ENCODE results near the gene ACTN1.
"Not testable (repeated sequence)": the region's sequence is repeated elsewhere in the genome, so short reads cannot be mapped to it uniquely, and the experiment has no call there.

ACTN1 gene

DNA sequence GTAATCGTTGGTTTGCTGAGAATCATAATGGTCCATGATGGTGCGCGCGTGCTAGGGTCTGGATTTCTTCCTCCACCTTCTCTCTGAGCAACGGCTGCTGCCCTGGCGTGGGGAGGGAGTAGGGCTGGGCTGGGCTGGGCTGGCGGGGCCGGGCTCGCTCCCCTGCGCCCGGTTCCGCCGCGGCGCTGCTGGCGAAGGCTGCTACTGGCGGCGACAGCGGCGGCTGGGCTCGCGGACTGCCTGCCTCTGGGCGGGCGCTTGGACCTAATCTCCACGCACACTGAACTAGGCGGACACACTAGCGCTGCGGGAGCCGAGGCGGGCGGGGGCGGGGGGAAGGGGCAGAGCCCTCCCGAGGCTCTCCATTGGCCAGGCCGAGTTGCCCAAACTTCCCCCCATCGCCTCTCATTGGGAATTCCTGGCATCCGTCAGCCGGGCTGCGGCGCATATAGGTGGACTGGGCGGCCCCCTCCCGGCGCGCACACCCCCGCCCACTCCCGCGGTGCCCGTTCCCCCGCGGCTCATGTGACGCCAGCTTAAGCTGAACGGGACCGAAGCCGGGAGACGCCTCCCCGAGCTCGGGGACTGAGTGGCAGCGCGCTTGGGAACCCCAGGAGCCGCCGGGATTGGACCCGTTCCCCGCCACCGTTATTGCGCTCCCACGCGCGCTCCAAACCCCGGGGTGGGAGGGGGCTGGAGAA is at the start of gene ACTN1:
Gene ACTN1, minus strand, starts transcription at position 282 of the 701 bp plus-strand sequence. Its CDS starts 246 bp downstream, at position 36.
- H3K9me2 ChIP-seq (ENCODE audit: low read depth, low read length) = no peaks in the 10 kb centered on the region
- peak within 1 kb of the TSS; percentile 42 for H3K4me3 ChIP-seq (ENCODE audit: low read depth, low read length, poor library complexity, severe bottlenecking)
- peak within 1 kb of the TSS; percentile 36; the same call in 1 of the 2 replicates for H3K4me2 ChIP-seq (ENCODE audit: low read length)
- no peak within 1 kb of the TSS for H2AFZ ChIP-seq (ENCODE audit: low read length)
- no peak for TF ChIP-seq EZH2 (IDR thresholded peaks at IDR 0.05; ENCODE audit: borderline replicate concordance, low read length)
- TF ChIP-seq, protein P1, sequence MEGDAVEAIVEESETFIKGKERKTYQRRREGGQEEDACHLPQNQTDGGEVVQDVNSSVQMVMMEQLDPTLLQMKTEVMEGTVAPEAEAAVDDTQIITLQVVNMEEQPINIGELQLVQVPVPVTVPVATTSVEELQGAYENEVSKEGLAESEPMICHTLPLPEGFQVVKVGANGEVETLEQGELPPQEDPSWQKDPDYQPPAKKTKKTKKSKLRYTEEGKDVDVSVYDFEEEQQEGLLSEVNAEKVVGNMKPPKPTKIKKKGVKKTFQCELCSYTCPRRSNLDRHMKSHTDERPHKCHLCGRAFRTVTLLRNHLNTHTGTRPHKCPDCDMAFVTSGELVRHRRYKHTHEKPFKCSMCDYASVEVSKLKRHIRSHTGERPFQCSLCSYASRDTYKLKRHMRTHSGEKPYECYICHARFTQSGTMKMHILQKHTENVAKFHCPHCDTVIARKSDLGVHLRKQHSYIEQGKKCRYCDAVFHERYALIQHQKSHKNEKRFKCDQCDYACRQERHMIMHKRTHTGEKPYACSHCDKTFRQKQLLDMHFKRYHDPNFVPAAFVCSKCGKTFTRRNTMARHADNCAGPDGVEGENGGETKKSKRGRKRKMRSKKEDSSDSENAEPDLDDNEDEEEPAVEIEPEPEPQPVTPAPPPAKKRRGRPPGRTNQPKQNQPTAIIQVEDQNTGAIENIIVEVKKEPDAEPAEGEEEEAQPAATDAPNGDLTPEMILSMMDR (IDR thresholded peaks at IDR 0.05; ENCODE audit: low read length) = no peak
- H3K27ac ChIP-seq (ENCODE audit: low read depth, low read length, poor library complexity, severe bottlenecking) = no peak within 1 kb of the TSS
- H3K4me1 ChIP-seq (ENCODE audit: insufficient read depth, low read length, severe bottlenecking) = no peaks in the 10 kb centered on the region
- no peak within 1 kb of the TSS for H3K9ac ChIP-seq (ENCODE audit: low read length)
- no peaks in the 10 kb centered on the region for H4K20me1 ChIP-seq (ENCODE audit: insufficient read depth, low read length)
- no peaks in the 10 kb centered on the region for H3K9me3 ChIP-seq (ENCODE audit: low read length)
- H3K79me2 ChIP-seq (ENCODE audit: insufficient read depth, low read length) = no peaks in the 10 kb centered on the region
- H3K27me3 ChIP-seq (ENCODE audit: insufficient read depth, low read length) = peaks cover 10% of the 10 kb centered on the region
- H3K36me3 ChIP-seq (ENCODE audit: insufficient read depth, low read length) = no peaks in the 10 kb centered on the region
- no peaks in the 10 kb centered on the region for H3F3A ChIP-seq (ENCODE audit: insufficient read depth, low read length)

DNA sequence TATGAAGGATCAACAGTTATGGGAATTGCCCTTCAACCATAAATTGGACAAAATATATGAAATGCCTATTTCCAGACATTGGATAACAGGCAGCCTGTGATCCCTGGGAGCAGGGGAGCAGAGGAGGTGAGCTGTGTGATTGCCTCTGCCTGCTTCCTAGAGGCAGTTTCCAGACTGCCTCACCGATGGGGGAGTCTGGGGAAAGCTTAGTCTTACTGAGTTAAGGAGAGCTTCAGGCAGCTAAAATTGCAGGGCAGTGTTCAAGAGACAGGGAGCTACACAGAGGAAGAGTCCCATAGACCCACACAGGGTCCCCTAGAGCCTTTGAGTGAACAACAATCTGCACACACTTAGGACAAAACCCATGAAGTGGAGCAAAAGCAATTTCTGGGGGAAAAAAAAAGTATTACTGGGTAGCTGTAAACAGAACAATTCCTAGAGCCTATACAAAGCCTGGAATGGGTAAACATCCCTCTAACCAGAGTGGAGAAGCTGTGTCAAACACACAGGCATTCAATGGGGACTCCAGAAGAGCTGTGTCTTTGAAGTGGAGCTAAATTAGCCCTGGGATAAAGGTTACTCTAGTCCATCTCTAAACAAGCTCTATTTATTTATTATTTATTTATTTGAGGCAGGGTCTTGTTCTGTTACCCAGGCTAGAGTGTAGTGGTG is 48.3 kb upstream of the ACTN1 start:
- no peaks in the 10 kb centered on the region for H3K79me2 ChIP-seq (ENCODE audit: insufficient read depth, low read length)
- no peak overlapping the region for H3K4me2 ChIP-seq (ENCODE audit: low read length)
- no peak overlapping the region for H3K27ac ChIP-seq (ENCODE audit: low read depth, low read length, poor library complexity, severe bottlenecking)
- no peaks in the 10 kb centered on the region for H4K20me1 ChIP-seq (ENCODE audit: insufficient read depth, low read length)
- no peaks in the 10 kb centered on the region for H3K27me3 ChIP-seq (ENCODE audit: insufficient read depth, low read length)
- TF ChIP-seq, protein P1 (IDR thresholded peaks at IDR 0.05; ENCODE audit: low read length) = no peak
- TF ChIP-seq EZH2 (IDR thresholded peaks at IDR 0.05; ENCODE audit: borderline replicate concordance, low read length) = no peak
- H3K36me3 ChIP-seq (ENCODE audit: insufficient read depth, low read length) = no peaks in the 10 kb centered on the region
- H3K9me3 ChIP-seq (ENCODE audit: low read length) = no peaks in the 10 kb centered on the region
- no peak overlapping the region for H2AFZ ChIP-seq (ENCODE audit: low read length)
- no peak overlapping the region for H3K4me3 ChIP-seq (ENCODE audit: low read depth, low read length, poor library complexity, severe bottlenecking)
- no peaks in the 10 kb centered on the region for H3K4me1 ChIP-seq (ENCODE audit: insufficient read depth, low read length, severe bottlenecking)
- H3K9ac ChIP-seq (ENCODE audit: low read length) = no peak overlapping the region
- no peaks in the 10 kb centered on the region for H3K9me2 ChIP-seq (ENCODE audit: low read depth, low read length)
- H3F3A ChIP-seq (ENCODE audit: insufficient read depth, low read length) = no peaks in the 10 kb centered on the region

DNA sequence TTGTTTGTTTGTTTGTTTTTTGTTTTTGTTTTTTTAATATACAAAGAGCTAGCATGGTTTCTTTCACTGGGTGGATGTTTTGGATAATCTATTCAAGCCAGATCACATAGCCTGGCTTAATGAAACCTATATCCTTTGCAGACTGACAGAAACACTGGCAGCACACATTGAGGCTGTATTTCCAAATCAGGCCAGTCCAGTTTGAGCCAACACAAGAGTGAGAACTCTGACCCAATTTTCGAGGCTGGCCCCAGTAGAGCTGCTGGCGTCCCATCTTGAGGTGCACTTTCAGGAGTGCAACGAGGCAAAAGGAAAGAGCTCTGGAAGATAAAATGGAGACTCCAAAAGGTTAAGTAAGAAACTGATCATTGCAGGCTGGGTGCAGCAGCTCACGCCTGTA is 43.9 kb upstream of the ACTN1 start:
- Histone ChIP-seq H3K4me3 (ENCODE audit: low read depth, low read length, poor library complexity, severe bottlenecking) (no peak overlapping the region), H3K79me2 (ENCODE audit: insufficient read depth, low read length) (no peaks in the 10 kb centered on the region), H4K20me1 (ENCODE audit: insufficient read depth, low read length) (no peaks in the 10 kb centered on the region), H3K4me1 (ENCODE audit: insufficient read depth, low read length, severe bottlenecking) (no peaks in the 10 kb centered on the region), H3K36me3 (ENCODE audit: insufficient read depth, low read length) (no peaks in the 10 kb centered on the region), H3K27me3 (ENCODE audit: insufficient read depth, low read length) (no peaks in the 10 kb centered on the region), H3K27ac (ENCODE audit: low read depth, low read length, poor library complexity, severe bottlenecking) (no peak overlapping the region), H3K9me2 (ENCODE audit: low read depth, low read length) (no peaks in the 10 kb centered on the region), H3F3A (ENCODE audit: insufficient read depth, low read length) (no peaks in the 10 kb centered on the region), H3K4me2 (ENCODE audit: low read length) (no peak overlapping the region), H3K9ac (ENCODE audit: low read length) (no peak overlapping the region), H2AFZ (ENCODE audit: low read length) (no peak overlapping the region), H3K9me3 (ENCODE audit: low read length) (no peaks in the 10 kb centered on the region)
- TF ChIP-seq, protein P1 (IDR thresholded peaks at IDR 0.05; ENCODE audit: low read length) = no peak
- no peak for TF ChIP-seq EZH2 (IDR thresholded peaks at IDR 0.05; ENCODE audit: borderline replicate concordance, low read length)

DNA sequence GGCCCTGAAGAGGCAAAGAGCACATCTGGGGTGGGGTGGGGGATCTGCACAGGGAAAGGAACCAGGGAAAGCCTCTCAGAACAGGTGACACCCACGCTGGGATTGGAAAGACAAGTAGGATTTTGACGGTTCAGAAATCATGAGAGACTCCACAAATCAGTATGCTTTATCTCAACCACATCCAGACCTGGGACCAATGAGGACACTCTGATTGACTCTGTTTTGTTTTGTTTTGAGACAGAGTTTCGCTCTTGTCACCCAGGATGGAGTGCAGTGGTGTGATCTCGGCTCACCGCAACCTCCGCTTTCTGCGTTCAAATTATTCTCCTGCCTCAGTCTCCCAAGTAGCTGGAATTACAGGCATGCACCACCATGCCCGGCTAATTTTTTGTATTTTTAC is 43.0 kb upstream of the ACTN1 start:
- not testable (repeated sequence) for H3K9ac ChIP-seq (ENCODE audit: low read length); H3K9me3 ChIP-seq (ENCODE audit: low read length); H3K4me1 ChIP-seq (ENCODE audit: insufficient read depth, low read length, severe bottlenecking); H3K79me2 ChIP-seq (ENCODE audit: insufficient read depth, low read length); H3K4me2 ChIP-seq (ENCODE audit: low read length); H2AFZ ChIP-seq (ENCODE audit: low read length); H3F3A ChIP-seq (ENCODE audit: insufficient read depth, low read length); H4K20me1 ChIP-seq (ENCODE audit: insufficient read depth, low read length); H3K9me2 ChIP-seq (ENCODE audit: low read depth, low read length); H3K27me3 ChIP-seq (ENCODE audit: insufficient read depth, low read length); H3K36me3 ChIP-seq (ENCODE audit: insufficient read depth, low read length); H3K4me3 ChIP-seq (ENCODE audit: low read depth, low read length, poor library complexity, severe bottlenecking); H3K27ac ChIP-seq (ENCODE audit: low read depth, low read length, poor library complexity, severe bottlenecking)
